GM12875 (cell line): Measurements from ENCODE around the gene CD200R1L.

Experiments used
- H3K4me3 ChIP-seq: one replicate; pipeline ENCODE4 v1.5.1; 2011; ENCODE audit warnings: low read depth, low read length, control low read depth
- CTCF ChIP-seq: IDR thresholded peaks from 2 replicates; pipeline ENCODE4 v1.5.1; 2011; ENCODE audit warnings: low read depth, mild to moderate bottlenecking, control low read depth, inconsistent platforms, low read length, moderate library complexity, borderline replicate concordance; ENCODE audit not compliant: insufficient read depth

The CD200R1L gene

GRCh38 chr3:112822064-112823055 is 24.3 kb downstream of the CD200R1L start:
- H3K4me3 ChIP-seq: no peak overlapping the region
- no peak for TF ChIP-seq CTCF

- no peak overlapping the region for H3K4me3 ChIP-seq
- TF ChIP-seq CTCF: no peak
Measured at GRCh38 chr3:112818289-112818688, 28.4 kb downstream of the CD200R1L start.

GRCh38 chr3:112817797-112818196 is 28.9 kb downstream of the CD200R1L start:
- no peak for TF ChIP-seq CTCF
- no peak overlapping the region for H3K4me3 ChIP-seq

DNA sequence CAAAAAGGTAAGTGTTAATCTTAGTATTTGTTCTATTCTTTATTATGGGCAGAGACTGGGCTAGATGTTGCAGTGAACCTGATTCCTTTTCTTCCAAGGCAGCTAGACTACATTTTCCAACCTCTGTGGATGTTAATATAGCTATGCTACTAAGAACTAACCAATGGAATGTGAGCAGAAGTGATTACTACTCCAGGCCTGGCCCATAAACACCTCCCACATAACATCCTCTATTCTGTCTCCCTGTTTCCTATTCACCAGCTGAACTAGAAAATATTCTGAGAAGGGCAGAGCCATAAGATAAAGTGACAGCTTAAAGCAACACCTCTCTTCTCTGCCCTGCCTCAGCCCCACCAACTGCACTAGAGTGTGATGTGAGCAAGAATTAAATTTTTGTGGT is 29.4 kb downstream of the CD200R1L start:
- no peak overlapping the region for H3K4me3 ChIP-seq
- no peak for TF ChIP-seq CTCF

DNA sequence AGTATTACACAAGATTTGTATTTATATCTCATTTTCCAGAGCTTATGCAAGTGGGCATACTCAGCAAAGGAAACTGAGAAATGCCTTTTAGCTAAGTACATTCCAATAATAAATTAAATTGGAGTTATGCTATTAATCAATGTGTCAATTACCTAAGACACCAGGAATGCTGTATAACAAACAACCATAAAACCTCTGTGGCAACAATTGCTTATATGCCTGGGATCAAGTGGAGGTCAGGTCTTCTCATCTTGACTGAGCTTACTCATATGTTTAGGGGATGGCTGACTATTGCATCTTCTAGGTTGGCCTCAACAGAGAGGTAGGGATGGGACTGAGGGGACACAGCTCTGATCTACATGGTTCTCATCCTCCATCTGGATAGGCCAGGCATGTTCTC is 30.7 kb downstream of the CD200R1L start:
- no peak for TF ChIP-seq CTCF
- no peak overlapping the region for H3K4me3 ChIP-seq

- H3K4me3 ChIP-seq: no peak overlapping the region
- 0 out of 2 replicates have a peak, but pooled peaks have one; percentile 8 for TF ChIP-seq CTCF
Measured at GRCh38 chr3:112814266-112814665, 32.4 kb downstream of the CD200R1L start.

DNA sequence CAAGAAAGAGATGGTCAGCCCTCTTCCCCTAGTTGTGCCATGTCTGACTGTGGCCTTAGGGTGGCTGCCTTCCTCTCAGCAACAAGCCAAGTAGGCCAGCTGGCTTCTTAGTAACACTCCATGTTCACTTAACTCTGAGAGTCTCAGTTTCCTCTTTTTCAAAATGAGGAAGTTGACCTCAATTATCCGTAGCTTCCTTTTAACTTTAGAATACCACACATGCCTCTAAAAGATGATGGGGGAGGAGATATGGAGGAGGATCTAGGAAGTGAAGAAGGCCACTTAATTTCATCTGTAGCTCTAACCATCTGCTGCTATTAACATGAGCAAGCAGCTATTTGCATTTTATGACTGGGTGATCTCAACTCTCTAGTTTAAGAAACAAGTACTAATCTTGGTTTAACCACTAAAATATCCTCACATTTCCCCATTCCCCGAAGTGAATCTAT is 32.9 kb downstream of the CD200R1L start:
- TF ChIP-seq CTCF: peak; percentile 19; the same call in 1 of the 2 replicates

More for the DNA sequence above, 32.9 kb downstream of the CD200R1L start:
- no peak overlapping the region for H3K4me3 ChIP-seq
